ENCODE data around the gene EFCAB6.
A peak's percentile ranks its signal among the peaks of the same experiment; 100 is the strongest.

EFCAB6 gene

DNA sequence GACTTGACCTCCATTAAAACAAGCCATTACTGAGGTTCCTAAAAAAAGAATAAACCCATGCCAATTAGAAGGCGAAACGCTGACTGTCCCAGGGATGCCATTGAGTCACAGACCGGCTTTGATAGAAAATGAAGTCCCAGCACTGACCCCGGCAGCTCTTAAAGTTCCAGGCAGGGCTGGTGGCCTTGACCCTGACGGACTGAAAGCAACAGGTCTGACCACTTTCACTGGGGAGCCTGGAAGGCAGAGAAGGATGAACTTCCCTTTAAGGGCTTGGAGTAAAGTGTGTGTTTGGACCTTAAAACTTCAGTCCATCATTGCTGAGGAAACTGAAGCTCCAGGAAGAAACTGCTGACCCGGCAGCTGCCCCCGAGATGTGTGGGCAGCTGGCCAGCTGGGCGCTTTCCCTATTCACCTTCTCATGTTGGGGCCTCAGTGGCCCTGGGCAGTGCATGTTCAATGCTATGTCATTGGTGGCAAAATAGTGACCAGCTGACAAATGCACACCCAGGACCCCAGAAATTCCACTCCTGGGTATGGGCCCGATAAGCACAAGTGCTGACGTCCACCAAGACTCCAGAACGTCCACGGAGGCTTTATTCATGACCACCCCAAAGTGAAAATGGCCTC is 18.9 kb upstream of the EFCAB6 start:
- DNase-seq (ENCODE audit: low read depth) = no peak
- H3K4me3 ChIP-seq (ENCODE audit: control insufficient read depth, low read depth, low read length) = no peak overlapping the region
- TF ChIP-seq CTCF (IDR thresholded peaks at IDR 0.05; ENCODE audit: control insufficient read depth, insufficient read depth, low read depth, low read length, missing control alignments) = no peak

GRCh38 chr22:43829904-43830851 is 18.1 kb upstream of the EFCAB6 start:
- no peak for TF ChIP-seq CTCF (IDR thresholded peaks at IDR 0.05; ENCODE audit: control insufficient read depth, insufficient read depth, low read depth, low read length, missing control alignments)
- H3K4me3 ChIP-seq (ENCODE audit: control insufficient read depth, low read depth, low read length) = no peak overlapping the region
- DNase-seq (ENCODE audit: low read depth) = no peak

GRCh38 chr22:43828998-43829782 is 17.1 kb upstream of the EFCAB6 start:
- no peak overlapping the region for H3K4me3 ChIP-seq (ENCODE audit: control insufficient read depth, low read depth, low read length)
- no peak for DNase-seq (ENCODE audit: low read depth)
- peak; percentile 10 for TF ChIP-seq CTCF (IDR thresholded peaks at IDR 0.05; ENCODE audit: control insufficient read depth, insufficient read depth, low read depth, low read length, missing control alignments)

GRCh38 chr22:43828725-43828997 is 16.6 kb upstream of the EFCAB6 start:
- no peak for TF ChIP-seq CTCF (IDR thresholded peaks at IDR 0.05; ENCODE audit: control insufficient read depth, insufficient read depth, low read depth, low read length, missing control alignments)
- DNase-seq (ENCODE audit: low read depth) = no peak
- no peak overlapping the region for H3K4me3 ChIP-seq (ENCODE audit: control insufficient read depth, low read depth, low read length)

DNA sequence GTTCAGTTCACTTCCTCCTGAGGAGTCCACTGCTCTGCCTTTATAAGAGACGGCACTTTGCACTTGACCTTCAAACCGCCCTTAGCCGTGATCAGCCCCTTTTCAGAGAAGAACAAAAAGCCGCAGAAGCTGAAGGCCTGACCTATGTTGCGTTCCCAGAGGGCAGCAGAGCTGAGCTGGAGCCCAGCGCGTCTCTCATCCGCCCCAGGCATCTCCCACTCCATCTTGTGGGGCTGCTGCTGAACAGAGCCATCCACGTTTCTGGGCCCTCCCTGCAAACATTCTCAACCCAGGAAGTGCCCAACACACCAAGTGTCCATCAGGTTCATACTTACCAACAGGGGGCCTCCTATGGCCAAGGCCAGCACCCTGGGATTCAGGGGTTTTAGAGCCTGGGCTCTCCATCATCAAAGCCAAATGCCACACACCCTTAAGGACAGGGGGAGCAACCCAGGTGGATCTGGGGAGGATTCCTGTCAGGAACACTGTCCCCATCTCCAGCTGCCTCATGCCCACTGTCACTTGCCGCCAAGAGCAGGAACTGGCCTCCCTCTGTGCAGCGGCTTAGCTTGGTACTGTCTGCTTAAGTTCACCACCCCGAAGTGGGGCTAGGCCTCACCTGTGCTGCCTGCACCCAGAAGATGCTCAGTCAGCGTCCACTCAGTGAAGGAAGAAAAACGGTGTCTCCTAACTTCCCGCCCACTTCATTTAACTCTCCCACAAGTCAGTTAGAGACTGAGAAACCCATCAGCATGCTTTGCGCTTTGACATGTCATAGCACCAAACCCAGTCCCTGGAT is 16.0 kb upstream of the EFCAB6 start:
- no peak for DNase-seq (ENCODE audit: low read depth)
- TF ChIP-seq CTCF (IDR thresholded peaks at IDR 0.05; ENCODE audit: control insufficient read depth, insufficient read depth, low read depth, low read length, missing control alignments) = peak; percentile 9

More for the DNA sequence above, 16.0 kb upstream of the EFCAB6 start:
- H3K4me3 ChIP-seq (ENCODE audit: control insufficient read depth, low read depth, low read length) = no peak overlapping the region
